ENCODE data around the gene TENT4A. TPM values are rescaled to one million over a fixed set of nuclear protein-coding genes. Genes with fewer than 3 reads are reported as not detected.

The TENT4A gene
- total RNA-seq, 3 donors from 2014 or later (not counting 1 experiment from before 2014, with no cell fraction given): 36.0 to 65.6 (median 44.9) TPM

- DNase-seq (no peak), ATAC-seq (no peak)
- no peaks in the 10 kb centered on the region for H3K27me3 ChIP-seq (ENCODE audit: control insufficient read depth, insufficient read depth, low read length)
- no peak overlapping the region for H3K27ac ChIP-seq (ENCODE audit: low read length)
- H3K4me1 ChIP-seq (ENCODE audit: control insufficient read depth, insufficient read depth, low read length): peaks cover 15% of the 10 kb centered on the region
- TF ChIP-seq, protein P1, sequence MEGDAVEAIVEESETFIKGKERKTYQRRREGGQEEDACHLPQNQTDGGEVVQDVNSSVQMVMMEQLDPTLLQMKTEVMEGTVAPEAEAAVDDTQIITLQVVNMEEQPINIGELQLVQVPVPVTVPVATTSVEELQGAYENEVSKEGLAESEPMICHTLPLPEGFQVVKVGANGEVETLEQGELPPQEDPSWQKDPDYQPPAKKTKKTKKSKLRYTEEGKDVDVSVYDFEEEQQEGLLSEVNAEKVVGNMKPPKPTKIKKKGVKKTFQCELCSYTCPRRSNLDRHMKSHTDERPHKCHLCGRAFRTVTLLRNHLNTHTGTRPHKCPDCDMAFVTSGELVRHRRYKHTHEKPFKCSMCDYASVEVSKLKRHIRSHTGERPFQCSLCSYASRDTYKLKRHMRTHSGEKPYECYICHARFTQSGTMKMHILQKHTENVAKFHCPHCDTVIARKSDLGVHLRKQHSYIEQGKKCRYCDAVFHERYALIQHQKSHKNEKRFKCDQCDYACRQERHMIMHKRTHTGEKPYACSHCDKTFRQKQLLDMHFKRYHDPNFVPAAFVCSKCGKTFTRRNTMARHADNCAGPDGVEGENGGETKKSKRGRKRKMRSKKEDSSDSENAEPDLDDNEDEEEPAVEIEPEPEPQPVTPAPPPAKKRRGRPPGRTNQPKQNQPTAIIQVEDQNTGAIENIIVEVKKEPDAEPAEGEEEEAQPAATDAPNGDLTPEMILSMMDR (IDR thresholded peaks at IDR 0.05): no peak
- H3K4me1 Mint-ChIP-seq: peaks cover 4 to 6% of the 10 kb centered on the region in 2 donors
- H3K36me3 Mint-ChIP-seq: peaks cover 8% of the 10 kb centered on the region
- H3K4me3 ChIP-seq (ENCODE audit: low read length): no peak overlapping the region
- WGBS (ENCODE audit: insufficient coverage): 97% methylated on average over 8 of the region's 9 CpGs
- intact Hi-C loops (cut with micrococcal nuclease): loop anchor here (10.0 kb wide), 1 partner anchor 1602 kb away; the partner anchor contains the start of gene ADAMTS16
- no peaks in the 10 kb centered on the region for H3K9me3 Mint-ChIP-seq
- H3K36me3 ChIP-seq (ENCODE audit: control insufficient read depth, insufficient read depth, low read length): peaks cover 37% of the 10 kb centered on the region
- no peaks in the 10 kb centered on the region for H3K27me3 Mint-ChIP-seq (ENCODE audit: low read depth in 2 of 2)
- H3K9me3 ChIP-seq (ENCODE audit: control insufficient read depth, insufficient read depth, low read length): no peaks in the 10 kb centered on the region
- no peak overlapping the region for H3K4me3 Mint-ChIP-seq
- no peak overlapping the region for H3K27ac Mint-ChIP-seq
Observed at GRCh38 chr5:6747103-6747502, 33.9 kb downstream of the TENT4A start.

DNA sequence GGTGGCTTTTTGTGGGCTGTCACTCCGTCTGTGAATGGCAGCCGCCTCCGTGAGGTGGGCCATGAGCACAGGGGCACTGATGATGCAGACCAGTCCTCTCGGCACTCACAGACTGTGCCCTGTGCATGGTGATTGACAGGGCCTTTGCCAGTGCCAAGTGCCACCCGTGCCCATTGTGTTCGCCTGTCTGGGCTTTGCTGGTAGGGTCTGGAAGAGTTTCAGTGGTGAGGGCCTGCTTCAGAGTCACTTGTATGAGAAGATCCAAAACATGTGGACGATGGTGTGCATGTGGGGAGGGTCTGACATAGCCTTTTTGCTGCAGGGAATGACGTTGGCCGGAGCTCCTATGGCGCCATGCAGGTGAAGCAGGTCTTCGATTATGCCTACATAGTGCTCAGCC lies 34.9 kb downstream of the TENT4A start:
- no peak for ATAC-seq

DNA sequence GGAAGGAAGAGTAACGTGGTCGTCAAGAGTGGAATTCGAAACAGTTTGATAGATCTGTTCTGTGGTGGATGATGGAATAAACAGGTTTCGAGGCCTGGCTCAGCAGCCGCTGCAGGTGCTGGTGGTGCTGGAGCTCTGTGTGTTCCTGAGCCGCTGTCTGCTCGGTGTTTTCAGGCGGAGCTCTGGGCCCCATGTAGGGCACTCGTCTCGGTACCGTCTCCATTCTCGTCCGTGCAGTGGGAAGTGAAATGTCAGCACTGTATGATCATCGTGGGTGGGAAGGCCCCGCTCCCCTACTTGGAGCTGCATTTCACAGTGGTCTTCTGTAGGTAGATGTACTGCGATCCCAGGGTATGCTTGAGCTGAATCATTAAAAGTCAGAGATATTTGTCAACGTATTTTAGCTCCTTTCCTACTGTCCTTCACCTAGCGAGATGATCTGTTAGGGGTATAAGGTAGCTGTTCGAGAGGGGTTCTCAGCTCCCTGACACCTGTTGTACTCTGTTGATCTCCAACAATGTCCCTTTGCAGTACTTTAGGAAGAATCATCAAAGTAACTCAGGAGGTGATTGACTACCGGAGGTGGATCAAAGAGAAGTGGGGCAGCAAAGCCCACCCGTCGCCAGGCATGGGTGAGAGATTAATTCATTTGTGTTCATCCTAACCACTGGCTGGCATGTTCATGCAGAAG lies 35.9 kb downstream of the TENT4A start:
- Mint-ChIP-seq H3K27me3 (ENCODE audit: low read depth in 2 of 2) (no peaks in the 10 kb centered on the region), H3K4me3 (no peak overlapping the region), H3K9me3 (no peaks in the 10 kb centered on the region), H3K4me1 (peaks cover 4 to 6% of the 10 kb centered on the region in 2 donors), H3K36me3 (peaks cover 9% of the 10 kb centered on the region), H3K27ac (no peak overlapping the region)
- Histone ChIP-seq H3K27me3 (ENCODE audit: control insufficient read depth, insufficient read depth, low read length) (no peaks in the 10 kb centered on the region), H3K4me3 (ENCODE audit: low read length) (no peak overlapping the region), H3K36me3 (ENCODE audit: control insufficient read depth, insufficient read depth, low read length) (peaks cover 36% of the 10 kb centered on the region), H3K9me3 (ENCODE audit: control insufficient read depth, insufficient read depth, low read length) (no peaks in the 10 kb centered on the region), H3K27ac (ENCODE audit: low read length) (no peak overlapping the region), H3K4me1 (ENCODE audit: control insufficient read depth, insufficient read depth, low read length) (peaks cover 15% of the 10 kb centered on the region)
- 97% methylated on average over 21 of the region's 22 CpGs for WGBS (ENCODE audit: insufficient coverage)
- TF ChIP-seq, protein P1 (IDR thresholded peaks at IDR 0.05): no peak
- DNase-seq: no peak
- intact Hi-C loops (cut with micrococcal nuclease): loop anchor here (10.0 kb wide), 1 partner anchor 1604 kb away; the partner anchor contains the start of gene ADAMTS16
- no peak for ATAC-seq

More for the DNA sequence above, 34.9 kb downstream of the TENT4A start:
- DNase-seq: no peak
- Histone ChIP-seq H3K4me3 (ENCODE audit: low read length) (no peak overlapping the region), H3K4me1 (ENCODE audit: control insufficient read depth, insufficient read depth, low read length) (peaks cover 15% of the 10 kb centered on the region), H3K27me3 (ENCODE audit: control insufficient read depth, insufficient read depth, low read length) (no peaks in the 10 kb centered on the region), H3K36me3 (ENCODE audit: control insufficient read depth, insufficient read depth, low read length) (peaks cover 38% of the 10 kb centered on the region), H3K27ac (ENCODE audit: low read length) (no peak overlapping the region), H3K9me3 (ENCODE audit: control insufficient read depth, insufficient read depth, low read length) (no peaks in the 10 kb centered on the region)
- Mint-ChIP-seq H3K9me3 (no peaks in the 10 kb centered on the region), H3K36me3 (peaks cover 8% of the 10 kb centered on the region), H3K27me3 (ENCODE audit: low read depth in 2 of 2) (no peaks in the 10 kb centered on the region), H3K27ac (no peak overlapping the region), H3K4me1 (peaks cover 4 to 6% of the 10 kb centered on the region in 2 donors), H3K4me3 (no peak overlapping the region)
- WGBS (ENCODE audit: insufficient coverage): 97% methylated on average over 11 of the region's 11 CpGs
- TF ChIP-seq, protein P1 (IDR thresholded peaks at IDR 0.05): no peak
- intact Hi-C loops (cut with micrococcal nuclease): loop anchor here (10.0 kb wide), 1 partner anchor 1603 kb away; the partner anchor contains the start of gene ADAMTS16
